BE2C (cell line): ENCODE results near the gene STAT5B.

Experiments
- DNase-seq: peaks from one replicate; pipeline ENCODE4 v3.0.0-alpha.2; 2020
- H3K27me3 ChIP-seq: fragments of 250-450 bp; sonication (Bioruptor Pico); 2 replicates; pipeline ENCODE4 v1.5.1; 2020; ENCODE audit warnings: mild to moderate bottlenecking
- H3K36me3 ChIP-seq: fragments of 250-450 bp; sonication (Bioruptor Pico); 2 replicates; pipeline ENCODE4 v1.5.1; 2020; ENCODE audit warnings: mild to moderate bottlenecking
- H3K4me1 ChIP-seq: fragments of 250-450 bp; sonication (Bioruptor Pico); 2 replicates; pipeline ENCODE4 v1.5.1; 2020
- H3K4me3 ChIP-seq: 2 replicates; pipeline ENCODE4 v1.5.1; 2011; ENCODE audit warnings: low read depth, low read length
- H3K9me3 ChIP-seq: fragments of 250-450 bp; sonication (Bioruptor Pico); 2 replicates; pipeline ENCODE4 v1.5.1; 2020
- CTCF ChIP-seq: IDR thresholded peaks from 2 replicates; pipeline ENCODE4 v1.5.1; 2012; ENCODE audit warnings: mild to moderate bottlenecking, low read depth, low read length

The STAT5B gene

GRCh38 chr17:42287977-42288802 is 12.0 kb upstream of the STAT5B start, which contains the start of gene STAT5A:
Gene STAT5A (plus strand): TSS chr17:42288498. CDS start chr17:42289412, 914 bp downstream.
- H3K36me3 ChIP-seq: no peaks in the 10 kb centered on the region
- peak within 1 kb of the TSS; percentile 35 for H3K4me3 ChIP-seq
- no peak for TF ChIP-seq CTCF
- peak; percentile 78 for DNase-seq
- H3K4me1 ChIP-seq: peaks cover 2% of the 10 kb centered on the region; the same call in 1 of the 2 replicates
- peaks cover 6% of the 10 kb centered on the region; the same call in 1 of the 2 replicates for H3K27me3 ChIP-seq
- no peaks in the 10 kb centered on the region for H3K9me3 ChIP-seq

GRCh38 chr17:42287305-42287976 is 11.2 kb upstream of the STAT5B start:
- TF ChIP-seq CTCF: no peak
- peaks cover 2% of the 10 kb centered on the region; the same call in 1 of the 2 replicates for H3K4me1 ChIP-seq
- H3K36me3 ChIP-seq: no peaks in the 10 kb centered on the region
- no peaks in the 10 kb centered on the region for H3K9me3 ChIP-seq
- peaks cover 6% of the 10 kb centered on the region; the same call in 1 of the 2 replicates for H3K27me3 ChIP-seq
- H3K4me3 ChIP-seq: peak overlapping the region; percentile 35
- DNase-seq: no peak

- no peak for DNase-seq
- Histone ChIP-seq H3K27me3 (peaks cover 6% of the 10 kb centered on the region; the same call in 1 of the 2 replicates), H3K4me3 (no peak overlapping the region), H3K9me3 (no peaks in the 10 kb centered on the region), H3K4me1 (no peaks in the 10 kb centered on the region), H3K36me3 (no peaks in the 10 kb centered on the region)
- TF ChIP-seq CTCF: no peak
Measured at GRCh38 chr17:42286411-42287221, 10.4 kb upstream of the STAT5B start.

- peaks cover 6% of the 10 kb centered on the region; the same call in 1 of the 2 replicates for H3K27me3 ChIP-seq
- H3K9me3 ChIP-seq: no peaks in the 10 kb centered on the region
- TF ChIP-seq CTCF: no peak
- H3K36me3 ChIP-seq: no peaks in the 10 kb centered on the region
- H3K4me3 ChIP-seq: no peak overlapping the region
- no peaks in the 10 kb centered on the region for H3K4me1 ChIP-seq
- no peak for DNase-seq
Measured at GRCh38 chr17:42285346-42286050, 9.3 kb upstream of the STAT5B start.

GRCh38 chr17:42284566-42284965 is 8.4 kb upstream of the STAT5B start:
- no peaks in the 10 kb centered on the region for H3K9me3 ChIP-seq
- no peak for TF ChIP-seq CTCF
- no peaks in the 10 kb centered on the region for H3K36me3 ChIP-seq
- no peaks in the 10 kb centered on the region for H3K4me1 ChIP-seq
- H3K27me3 ChIP-seq: peaks cover 6% of the 10 kb centered on the region; the same call in 1 of the 2 replicates
- no peak for DNase-seq
- H3K4me3 ChIP-seq: no peak overlapping the region
